ENCODE measurements around the gene MYPN.
"Not testable (repeated sequence)": the region's sequence is repeated elsewhere in the genome, so short reads cannot be mapped to it uniquely, and the experiment has no call there.

Gene MYPN

DNA sequence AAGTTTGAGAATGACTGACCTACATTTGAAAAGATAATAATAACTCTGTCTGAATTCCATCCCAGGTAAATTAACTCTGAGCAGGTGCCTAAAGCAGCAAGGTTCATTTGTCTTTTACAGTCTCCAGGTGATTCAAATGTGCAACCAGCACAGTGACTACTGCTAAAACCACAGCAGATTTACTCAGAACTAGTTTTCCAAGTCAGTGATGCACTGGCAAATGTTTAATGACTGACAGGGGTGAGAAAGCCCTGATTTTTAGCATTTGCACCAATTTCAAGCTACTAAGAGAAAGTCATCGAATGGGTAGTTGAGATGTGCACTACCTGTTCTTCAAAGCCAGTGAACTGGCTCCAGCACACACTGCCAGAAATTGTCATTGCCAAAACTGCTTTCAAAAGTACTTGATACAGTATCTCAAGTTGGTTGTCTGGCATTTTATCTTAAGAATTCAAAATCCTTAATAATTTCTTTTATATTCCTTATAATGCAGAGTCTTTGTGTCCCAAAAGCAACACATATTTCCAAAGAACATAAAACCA, 62.3 kb downstream of the MYPN start:
- no peak for DNase-seq (ENCODE audit: low spot score)

- no peak for DNase-seq (ENCODE audit: low spot score)
Measured at GRCh38 chr10:68172324-68172723, 63.0 kb downstream of the MYPN start.

DNA sequence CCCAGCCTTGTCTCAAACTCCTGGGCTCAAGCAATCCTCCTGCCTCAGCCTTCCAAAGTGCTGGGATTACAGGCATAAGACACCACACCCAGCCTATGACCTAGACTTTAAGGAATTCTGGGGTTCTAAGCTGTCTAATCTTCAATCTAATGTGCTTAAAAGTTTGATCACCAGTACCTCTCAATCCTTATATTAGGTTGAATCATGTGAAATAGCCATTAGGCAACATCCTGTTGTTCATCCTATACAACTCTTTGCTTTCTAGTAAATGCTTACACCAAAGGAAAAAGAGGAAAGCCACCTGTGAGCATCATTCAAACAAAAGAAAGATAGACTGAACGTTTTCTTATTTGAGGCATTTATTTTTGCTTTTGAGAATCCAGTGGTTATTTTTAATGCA, 66.7 kb downstream of the MYPN start:
- DNase-seq (ENCODE audit: low spot score) = no peak

GRCh38 chr10:68176797-68177196, 67.5 kb downstream of the MYPN start:
- DNase-seq (ENCODE audit: low spot score) = no peak

GRCh38 chr10:68178592-68178991, 69.3 kb downstream of the MYPN start:
- no peak for DNase-seq (ENCODE audit: low spot score)

DNA sequence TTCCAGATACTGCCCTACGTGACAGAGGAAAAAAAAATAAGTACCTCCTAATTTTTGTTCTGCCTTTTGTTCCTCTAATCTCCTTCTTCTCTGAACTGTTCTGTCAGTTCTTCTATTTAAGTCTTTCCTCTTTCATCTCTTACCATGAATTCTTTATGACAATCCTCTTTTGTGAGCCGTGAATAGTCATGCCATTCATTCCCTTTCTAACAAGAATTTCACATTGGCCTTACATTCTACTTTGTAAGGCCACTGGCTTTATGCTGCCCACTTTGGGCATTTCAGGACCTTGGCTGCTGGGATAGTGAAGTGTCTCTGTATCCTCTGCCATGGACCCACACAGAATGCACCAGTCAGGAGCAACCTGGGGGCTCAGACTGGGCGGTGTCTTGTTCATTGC, 69.7 kb downstream of the MYPN start:
- DNase-seq (ENCODE audit: low spot score) = no peak

DNA sequence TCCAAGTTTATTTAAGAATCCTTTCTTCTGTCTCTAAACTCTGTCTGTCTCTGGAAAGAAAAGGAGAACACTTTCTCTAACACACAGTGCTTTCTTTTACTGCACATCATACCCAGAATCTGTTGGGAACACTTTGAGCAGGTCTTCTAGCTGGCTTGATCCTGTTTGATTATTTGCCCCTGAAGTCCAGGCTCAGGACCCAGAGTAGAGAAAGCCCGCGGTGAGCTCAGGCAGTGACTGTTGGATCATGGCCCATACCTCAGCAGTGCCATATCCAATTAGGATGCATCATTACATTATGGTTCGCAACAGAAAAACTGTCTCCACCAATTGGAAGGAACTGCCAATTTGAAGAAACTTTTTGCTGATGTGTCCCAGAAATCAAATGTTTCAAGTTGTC, 71.2 kb downstream of the MYPN start:
- DNase-seq (ENCODE audit: low spot score) = no peak

- DNase-seq (ENCODE audit: low spot score) = no peak
Measured at GRCh38 chr10:68184546-68184945, 75.3 kb downstream of the MYPN start.

- DNase-seq (ENCODE audit: low spot score) = no peak
Measured at GRCh38 chr10:68185085-68185484, 75.8 kb downstream of the MYPN start.

GRCh38 chr10:68188835-68189234, 79.5 kb downstream of the MYPN start:
- no peak for DNase-seq (ENCODE audit: low spot score)

DNA sequence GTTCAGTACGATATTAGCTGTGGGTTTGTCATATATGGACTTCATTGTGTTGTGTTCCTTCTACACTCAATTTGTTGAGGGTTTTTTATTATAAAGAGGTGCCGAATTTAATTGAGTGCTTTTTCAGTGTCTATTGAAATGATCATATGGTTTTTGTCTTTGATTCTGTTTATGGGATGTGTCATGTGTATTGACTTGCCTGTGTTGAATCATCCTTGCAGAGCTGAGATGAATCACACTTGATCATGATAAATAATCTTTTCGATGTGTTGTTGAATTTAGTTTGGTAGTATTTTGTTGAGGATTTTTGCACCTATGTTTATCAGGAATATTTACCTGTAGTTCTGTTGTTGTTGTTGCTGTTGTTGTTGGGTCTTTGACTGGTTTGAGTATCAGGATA, 82.8 kb downstream of the MYPN start:
- no peak for DNase-seq (ENCODE audit: low spot score)

DNA sequence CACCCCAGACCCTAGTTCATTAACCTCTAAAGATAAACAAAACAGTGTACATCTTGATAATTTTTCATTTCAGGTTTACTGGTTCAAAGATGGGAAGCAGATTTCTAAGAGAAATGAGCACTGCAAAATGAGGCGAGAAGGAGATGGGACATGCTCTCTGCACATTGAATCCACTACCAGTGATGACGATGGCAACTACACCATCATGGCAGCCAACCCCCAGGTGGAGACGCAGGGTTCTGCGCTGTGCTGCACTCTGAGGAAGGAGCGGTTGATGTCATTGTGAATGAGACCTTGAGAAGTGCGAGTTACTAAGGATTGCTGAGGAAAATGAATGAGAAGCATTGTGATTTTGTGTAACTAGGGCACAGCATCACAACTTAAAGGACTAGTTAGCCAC, 85.0 kb downstream of the MYPN start:
- DNase-seq (ENCODE audit: low spot score) = no peak

- not testable (repeated sequence) for DNase-seq (ENCODE audit: low spot score)
Measured at GRCh38 chr10:68195776-68196175, 86.5 kb downstream of the MYPN start.

DNA sequence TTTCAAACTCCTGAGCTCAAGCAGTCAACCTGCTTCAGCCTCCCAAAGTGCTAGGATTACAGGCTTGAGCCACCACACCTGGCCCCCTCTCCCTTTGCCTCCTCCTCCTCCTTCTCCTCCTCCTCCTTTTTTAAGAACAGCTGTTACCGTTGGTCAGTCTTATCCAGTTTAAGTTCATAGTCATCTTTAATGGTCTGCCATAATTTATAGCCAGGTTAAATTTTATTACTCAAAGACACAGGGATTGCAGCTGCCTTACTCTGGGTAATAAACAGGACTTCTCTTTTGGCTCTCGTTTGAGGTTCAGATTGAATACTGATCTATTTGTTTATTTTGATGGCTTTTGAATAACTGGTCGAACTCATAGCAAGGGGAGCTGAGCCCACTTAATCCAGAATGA, 87.4 kb downstream of the MYPN start:
- no peak for DNase-seq (ENCODE audit: low spot score)

DNA sequence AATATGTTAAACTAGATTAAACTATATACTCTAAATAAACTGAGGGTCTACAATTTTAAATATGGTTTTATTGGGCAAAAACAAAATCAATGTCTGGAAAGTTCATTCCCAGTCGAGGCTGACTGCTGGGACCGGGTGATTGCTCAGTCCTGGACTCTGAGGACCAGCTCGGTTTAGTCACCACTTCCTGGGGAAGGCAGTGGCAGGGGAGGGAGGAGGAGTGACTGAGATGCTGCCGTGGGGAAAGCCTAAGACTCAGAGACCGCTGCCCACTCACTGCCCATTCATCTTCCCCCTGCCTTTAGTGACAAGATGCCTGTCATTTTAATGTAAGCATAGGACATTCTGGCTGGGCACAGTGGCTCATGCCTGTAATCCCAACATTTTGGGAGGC, 93.7 kb downstream of the MYPN start:
- DNase-seq (ENCODE audit: low spot score) = no peak

DNA sequence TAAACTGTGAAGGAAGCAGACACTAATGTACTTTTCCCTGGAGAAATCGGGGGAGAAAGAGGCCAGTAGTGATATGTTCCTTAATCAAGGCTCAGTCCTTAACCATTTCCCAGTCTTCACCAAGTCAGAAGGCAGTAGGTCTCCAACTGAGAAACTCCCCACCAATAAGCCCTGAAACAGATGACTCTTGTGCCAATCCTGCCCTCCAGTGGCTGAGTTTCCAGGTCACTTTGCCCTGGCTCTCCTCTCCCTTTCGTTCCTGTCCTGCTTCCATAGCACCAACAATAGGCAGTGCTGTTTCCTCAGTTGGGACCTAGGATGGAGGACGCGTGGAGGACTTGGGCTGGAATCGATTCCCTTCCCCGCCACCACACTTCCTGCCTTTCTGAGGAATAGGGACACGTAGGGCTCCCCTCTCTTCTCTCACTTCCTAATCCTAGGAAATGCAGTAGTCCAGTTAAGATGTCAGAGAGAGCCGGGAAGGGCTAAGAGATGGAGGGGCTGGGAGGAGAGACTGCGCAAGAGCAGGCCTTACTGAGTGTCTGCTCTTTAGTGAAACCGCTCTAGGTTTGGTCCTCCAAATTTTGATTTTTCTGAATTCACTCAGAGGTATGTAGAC, 99.2 kb downstream of the MYPN start:
- peak; percentile 10 for DNase-seq (ENCODE audit: low spot score)

DNA sequence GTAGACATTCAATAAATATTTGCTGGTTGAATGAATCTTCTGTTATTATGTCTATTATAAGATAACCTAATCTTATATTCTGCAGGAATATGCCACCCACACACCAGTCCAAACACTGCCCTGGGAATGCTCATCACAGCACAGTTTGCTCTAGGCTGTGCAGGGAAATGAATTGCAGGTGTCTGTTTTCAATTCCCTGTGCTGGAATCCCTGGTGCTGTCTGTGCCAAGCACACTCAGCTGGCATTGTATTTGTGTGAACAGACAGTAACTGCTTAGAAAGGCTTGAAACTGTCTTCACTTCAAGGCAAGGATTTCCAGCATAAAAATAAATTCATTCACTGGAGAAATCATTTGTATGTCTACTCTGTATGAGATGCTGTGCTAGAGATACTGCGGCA, 102.4 kb downstream of the MYPN start:
- DNase-seq (ENCODE audit: low spot score) = no peak

DNA sequence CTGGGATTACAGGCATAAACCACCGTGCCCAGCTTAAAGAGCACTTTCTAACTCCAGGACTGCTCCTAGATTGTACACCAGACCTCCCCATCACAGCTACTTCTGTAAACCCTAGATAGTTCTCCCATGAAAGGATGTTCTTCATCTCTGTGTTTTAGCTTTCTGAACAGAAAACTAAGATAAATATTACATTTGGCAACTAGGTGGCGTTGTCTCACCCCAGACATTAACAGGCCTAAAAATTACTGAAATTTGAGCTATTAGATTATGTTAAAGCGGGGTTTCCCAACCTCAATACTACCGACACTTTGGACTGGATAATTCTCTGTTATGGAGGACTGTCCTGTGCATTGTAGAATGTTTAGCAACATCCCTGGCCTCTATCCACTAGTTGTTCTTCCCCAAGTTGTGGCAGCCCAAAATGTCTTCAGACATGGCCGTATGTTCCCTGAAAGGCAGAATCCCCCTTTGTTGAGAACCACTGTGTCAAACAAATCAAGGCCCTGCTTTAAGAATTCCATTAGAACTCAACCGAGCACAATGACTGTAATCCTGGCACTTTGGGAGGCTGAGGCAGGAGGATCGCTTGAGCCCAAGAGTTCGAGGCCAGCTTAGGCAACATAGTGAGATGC, 103.5 kb downstream of the MYPN start:
- DNase-seq (ENCODE audit: low spot score) = peak; percentile 37

- DNase-seq (ENCODE audit: low spot score) = no peak
Measured at GRCh38 chr10:68218786-68219185, 109.5 kb downstream of the MYPN start.

DNA sequence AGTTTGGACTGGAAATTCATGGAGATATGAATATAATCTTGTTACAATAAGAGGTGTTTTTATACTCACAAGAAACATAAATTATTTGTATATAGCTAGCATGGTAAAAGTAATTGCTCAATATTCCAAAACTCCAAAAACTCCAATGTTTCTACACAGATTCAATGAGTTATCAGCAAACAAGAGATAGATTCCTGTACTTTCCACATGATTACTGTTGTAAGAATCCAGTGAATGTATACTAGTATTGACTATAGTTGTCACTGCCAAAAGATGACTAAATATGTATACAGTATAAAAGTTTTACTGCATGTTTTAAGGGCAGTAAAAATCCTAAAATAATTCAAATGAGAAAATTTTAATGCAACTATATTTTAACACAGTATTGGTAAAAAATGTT, 111.9 kb downstream of the MYPN start:
- DNase-seq (ENCODE audit: low spot score) = no peak

GRCh38 chr10:68222391-68222790, 113.1 kb downstream of the MYPN start:
- DNase-seq (ENCODE audit: low spot score) = no peak

DNA sequence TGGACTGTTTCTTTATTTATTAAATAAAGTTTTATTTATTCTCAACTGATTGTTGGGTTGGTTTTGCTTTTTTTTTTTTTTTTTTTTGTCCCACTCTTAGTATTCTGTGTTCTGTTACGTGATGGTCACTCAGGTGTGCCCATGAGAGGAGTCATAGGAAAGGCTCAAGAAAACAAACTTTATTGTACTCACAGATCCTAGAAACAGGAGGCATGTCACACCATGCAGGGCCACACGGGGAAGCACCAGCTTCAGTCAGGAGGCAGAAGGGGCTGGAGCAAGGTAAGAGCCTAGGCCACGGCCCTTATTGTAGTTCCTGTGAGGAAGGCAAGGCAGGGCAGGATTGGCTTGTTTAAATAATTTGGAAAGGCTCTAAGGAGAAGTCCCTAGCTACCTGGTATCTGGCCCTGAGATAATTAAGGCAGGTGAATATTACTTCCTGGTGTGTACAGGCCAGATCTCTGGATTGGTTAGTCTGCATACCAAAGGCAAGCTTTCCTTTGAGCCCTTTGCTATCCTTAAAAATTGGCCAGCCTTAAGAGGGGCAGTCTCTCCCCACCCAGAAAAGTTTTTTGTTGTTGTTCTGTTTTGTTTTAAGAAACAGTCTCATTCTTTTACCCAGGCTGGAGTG, 114.4 kb downstream of the MYPN start:
- DNase-seq (ENCODE audit: low spot score) = no peak

- no peak for DNase-seq (ENCODE audit: low spot score)
Measured at GRCh38 chr10:68224810-68225209, 115.5 kb downstream of the MYPN start.

DNA sequence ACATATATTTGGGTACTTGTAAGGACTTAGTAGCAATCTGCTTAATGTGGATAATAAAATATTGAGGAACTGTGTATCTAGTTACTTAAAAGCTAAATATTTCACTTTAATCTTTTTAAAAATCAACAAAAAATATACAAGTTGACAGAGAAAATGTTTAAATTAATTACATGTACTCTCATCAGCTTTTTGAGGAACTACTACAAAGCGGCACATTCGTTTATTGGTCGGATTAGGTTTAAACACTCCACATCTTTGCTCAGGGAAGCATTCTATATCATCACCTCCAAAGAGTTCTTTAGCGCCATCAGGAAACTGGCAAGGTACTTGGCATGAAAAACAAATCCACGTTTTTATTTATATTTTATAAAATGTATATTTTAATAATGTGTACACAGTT, 121.0 kb downstream of the MYPN start:
- DNase-seq (ENCODE audit: low spot score) = no peak

Data from hematopoietic multipotent progenitor cell treated with erythropoietin and hydrocortisone succinate and interleukin-3 and kit ligand, for 15 days (in vitro differentiated cells).